SK-N-SH treated with all-trans-retinoic acid at 6 μM for 48 hours (cell line): ENCODE results near the gene TMEM82.

Experiments used
- ATAC-seq: fragments of 200-7000 bp; cut with Tn5 transposase; 3 replicates; pipeline ENCODE4 v1.9.1; 2020; ENCODE audit warnings: mild to moderate bottlenecking, moderate library complexity
- CREB5 ChIP-seq: fragments of 250-450 bp; sonication (Bioruptor Pico); IDR thresholded peaks from 2 replicates; pipeline ENCODE4 v1.5.1; 2020; ENCODE audit warnings: low read depth, mild to moderate bottlenecking, moderate library complexity
- CSDC2 ChIP-seq: fragments of 250-450 bp; sonication (Bioruptor Pico); IDR thresholded peaks from 2 replicates; pipeline ENCODE4 v1.5.0; 2020; ENCODE audit warnings: mild to moderate bottlenecking, moderate library complexity
- CSRNP3 ChIP-seq: fragments of 250-450 bp; sonication (Bioruptor Pico); IDR thresholded peaks from 2 replicates; pipeline ENCODE4 v1.5.1; 2021; ENCODE audit warnings: mild to moderate bottlenecking, moderate library complexity
- ESRRG ChIP-seq: fragments of 250-450 bp; sonication (Bioruptor Pico); IDR thresholded peaks from 2 replicates; pipeline ENCODE4 v1.6.1; 2021; ENCODE audit warnings: mild to moderate bottlenecking
- OSR1 ChIP-seq: fragments of 250-450 bp; sonication (Bioruptor Pico); IDR thresholded peaks from 2 replicates; pipeline ENCODE4 v1.8.0; 2022; ENCODE audit warnings: moderate library complexity, mild to moderate bottlenecking, inconsistent platforms
- PATZ1 ChIP-seq: fragments of 250-450 bp; sonication (Bioruptor Pico); IDR thresholded peaks from 2 replicates; pipeline ENCODE4 v1.8.0; 2020; ENCODE audit warnings: mild to moderate bottlenecking, moderate library complexity, borderline replicate concordance
- POU6F1 ChIP-seq: fragments of 250-450 bp; sonication (Bioruptor Pico); IDR thresholded peaks from 2 replicates; pipeline ENCODE4 v1.8.0; 2021; ENCODE audit warnings: low read depth, mild to moderate bottlenecking, moderate library complexity, borderline replicate concordance
- PPARA ChIP-seq: fragments of 250-450 bp; sonication (Bioruptor Pico); IDR thresholded peaks from 2 replicates; pipeline ENCODE4 v1.5.0; 2020; ENCODE audit warnings: mild to moderate bottlenecking, borderline replicate concordance
- RARB ChIP-seq: fragments of 250-450 bp; sonication (Bioruptor Pico); IDR thresholded peaks from 2 replicates; pipeline ENCODE4 v1.8.0; 2021; ENCODE audit warnings: mild to moderate bottlenecking, moderate library complexity
- SNAI2 ChIP-seq: fragments of 250-450 bp; sonication (Bioruptor Pico); IDR thresholded peaks from 2 replicates; pipeline ENCODE4 v1.5.0; 2020; ENCODE audit warnings: mild to moderate bottlenecking, moderate library complexity
- TCF4 ChIP-seq: fragments of 250-450 bp; sonication (Bioruptor Pico); IDR thresholded peaks from 2 replicates; pipeline ENCODE4 v1.8.0; 2021; ENCODE audit warnings: mild to moderate bottlenecking, moderate library complexity, borderline replicate concordance
- TOX ChIP-seq: fragments of 250-450 bp; sonication (Bioruptor Pico); IDR thresholded peaks from 2 replicates; pipeline ENCODE4 v1.8.0; 2021; ENCODE audit warnings: mild to moderate bottlenecking, moderate library complexity, borderline replicate concordance
- TSHZ2 ChIP-seq: fragments of 250-450 bp; sonication (Bioruptor Pico); IDR thresholded peaks from 2 replicates; pipeline ENCODE4 v1.5.0; 2020; ENCODE audit warnings: mild to moderate bottlenecking, moderate library complexity
- ZC3H10 ChIP-seq: fragments of 250-450 bp; sonication (Bioruptor Pico); IDR thresholded peaks from 2 replicates; pipeline ENCODE4 v1.5.1; 2021; ENCODE audit warnings: mild to moderate bottlenecking, moderate library complexity
- ZFP3 ChIP-seq: fragments of 250-450 bp; sonication (Bioruptor Pico); IDR thresholded peaks from 2 replicates; pipeline ENCODE4 v1.5.0; 2020; ENCODE audit warnings: mild to moderate bottlenecking, moderate library complexity
- ZFP30 ChIP-seq: fragments of 450-650 bp; formaldehyde crosslinking; IDR thresholded peaks from 2 replicates; pipeline ENCODE4 v1.5.0; 2022; ENCODE audit warnings: mild to moderate bottlenecking, moderate library complexity
- ZNF565 ChIP-seq: fragments of 450-650 bp; formaldehyde crosslinking; conservative IDR thresholded peaks from 2 replicates; pipeline ENCODE4 v1.5.0; 2020; ENCODE audit warnings: low read depth, mild to moderate bottlenecking, moderate library complexity
- ZNF70 ChIP-seq: fragments of 450-650 bp; formaldehyde crosslinking; IDR thresholded peaks from 2 replicates; pipeline ENCODE4 v1.5.0; 2020; ENCODE audit warnings: mild to moderate bottlenecking, moderate library complexity
- ZNF8 ChIP-seq: fragments of 450-650 bp; formaldehyde crosslinking; IDR thresholded peaks from 2 replicates; pipeline ENCODE4 v1.5.0; 2020; ENCODE audit warnings: mild to moderate bottlenecking, moderate library complexity

Gene TMEM82

GRCh38 chr1:15727866-15728534, 14.3 kb upstream of the TMEM82 start (continued):
- no peak for TF ChIP-seq TSHZ2 (CRISPR knock-in tag)

- TF ChIP-seq ZFP30 (CRISPR knock-in tag), result no peak
- TF ChIP-seq TCF4 (CRISPR knock-in tag), result no peak
- TF ChIP-seq ZNF8, result no peak
- no peak for TF ChIP-seq ESRRG (CRISPR knock-in tag)
- no peak for TF ChIP-seq POU6F1
- no peak for TF ChIP-seq CSDC2 (CRISPR knock-in tag)
- no peak for TF ChIP-seq ZC3H10 (CRISPR knock-in tag)
- no peak for TF ChIP-seq PPARA (CRISPR knock-in tag)
- TF ChIP-seq SNAI2 (CRISPR knock-in tag), result no peak
- TF ChIP-seq PATZ1, result no peak
- TF ChIP-seq ZFP3, result no peak
- no peak for TF ChIP-seq CSRNP3 (CRISPR knock-in tag)
- TF ChIP-seq CREB5 (CRISPR knock-in tag), result no peak
- TF ChIP-seq RARB (CRISPR knock-in tag), result no peak
- TF ChIP-seq OSR1 (CRISPR knock-in tag), result no peak
- TF ChIP-seq ZNF70 (CRISPR knock-in tag), result no peak
- no peak for TF ChIP-seq TSHZ2 (CRISPR knock-in tag)
- TF ChIP-seq ZNF565 (CRISPR knock-in tag), result no peak
- no peak for TF ChIP-seq TOX (CRISPR knock-in tag)
- TF ChIP-seq, all 23 proteins: peak for 0
- no peak for ATAC-seq
These were observed 13.2 kb upstream of the TMEM82 start for GRCh38 chr1:15728937-15729657.
